ENCODE data around the gene SLU7.

DNA sequence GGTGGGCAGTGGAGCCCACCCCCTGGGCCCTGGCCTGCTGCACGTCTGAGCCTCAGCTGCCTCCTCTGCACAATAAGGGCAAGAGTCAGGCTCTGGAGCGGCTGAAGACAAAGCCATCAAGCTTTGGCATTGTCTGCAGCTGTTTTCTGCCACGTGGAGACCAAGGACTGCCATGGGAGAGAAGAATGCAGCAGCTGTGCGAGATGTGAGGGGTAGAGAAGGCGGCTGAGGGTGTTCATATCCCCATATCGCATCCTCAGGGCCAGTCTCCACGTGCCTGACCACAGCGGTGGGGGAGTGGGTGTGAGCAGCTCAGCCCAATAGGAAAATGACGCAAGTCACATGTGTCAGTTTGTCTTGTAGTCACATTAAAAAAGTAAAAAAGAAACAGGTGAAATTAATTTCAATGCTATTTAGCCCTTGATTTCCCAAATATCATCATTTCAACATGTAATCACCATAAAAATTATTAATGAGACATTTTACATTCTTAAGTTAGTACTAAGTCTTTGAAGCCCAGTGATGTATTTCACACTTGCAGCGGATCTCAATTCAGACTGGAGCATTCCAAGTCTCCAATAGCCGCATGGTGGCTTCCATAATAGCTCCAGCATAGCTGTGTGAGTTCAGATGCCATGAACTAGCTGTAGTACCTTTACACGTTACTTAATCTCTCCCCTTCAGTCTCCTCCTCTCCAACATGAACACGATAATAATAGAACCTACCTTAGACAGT, 55.1 kb downstream of the SLU7 start:
- TF ChIP-seq, protein P1, sequence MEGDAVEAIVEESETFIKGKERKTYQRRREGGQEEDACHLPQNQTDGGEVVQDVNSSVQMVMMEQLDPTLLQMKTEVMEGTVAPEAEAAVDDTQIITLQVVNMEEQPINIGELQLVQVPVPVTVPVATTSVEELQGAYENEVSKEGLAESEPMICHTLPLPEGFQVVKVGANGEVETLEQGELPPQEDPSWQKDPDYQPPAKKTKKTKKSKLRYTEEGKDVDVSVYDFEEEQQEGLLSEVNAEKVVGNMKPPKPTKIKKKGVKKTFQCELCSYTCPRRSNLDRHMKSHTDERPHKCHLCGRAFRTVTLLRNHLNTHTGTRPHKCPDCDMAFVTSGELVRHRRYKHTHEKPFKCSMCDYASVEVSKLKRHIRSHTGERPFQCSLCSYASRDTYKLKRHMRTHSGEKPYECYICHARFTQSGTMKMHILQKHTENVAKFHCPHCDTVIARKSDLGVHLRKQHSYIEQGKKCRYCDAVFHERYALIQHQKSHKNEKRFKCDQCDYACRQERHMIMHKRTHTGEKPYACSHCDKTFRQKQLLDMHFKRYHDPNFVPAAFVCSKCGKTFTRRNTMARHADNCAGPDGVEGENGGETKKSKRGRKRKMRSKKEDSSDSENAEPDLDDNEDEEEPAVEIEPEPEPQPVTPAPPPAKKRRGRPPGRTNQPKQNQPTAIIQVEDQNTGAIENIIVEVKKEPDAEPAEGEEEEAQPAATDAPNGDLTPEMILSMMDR (IDR thresholded peaks at IDR 0.05) = no peak
- TF ChIP-seq EP300 (IDR thresholded peaks at IDR 0.05) = no peak
